SK-N-SH treated with all-trans-retinoic acid at 6 μM for 48 hours (cell line): ENCODE measurements around the gene TMEM59L.

ENCODE experiments used
- CSDC2 ChIP-seq: fragments of 250-450 bp; sonication (Bioruptor Pico); IDR thresholded peaks from 2 replicates; pipeline ENCODE4 v1.5.0; 2020; ENCODE audit warnings: mild to moderate bottlenecking, moderate library complexity
- ISL1 ChIP-seq: fragments of 250-450 bp; sonication (Bioruptor Pico); IDR thresholded peaks from 2 replicates; pipeline ENCODE4 v2.1.2; 2022; ENCODE audit warnings: mild to moderate bottlenecking, moderate library complexity
- OSR1 ChIP-seq: fragments of 250-450 bp; sonication (Bioruptor Pico); IDR thresholded peaks from 2 replicates; pipeline ENCODE4 v1.8.0; 2022; ENCODE audit warnings: moderate library complexity, mild to moderate bottlenecking, inconsistent platforms
- PPARA ChIP-seq: fragments of 250-450 bp; sonication (Bioruptor Pico); IDR thresholded peaks from 2 replicates; pipeline ENCODE4 v1.5.0; 2020; ENCODE audit warnings: mild to moderate bottlenecking, borderline replicate concordance
- RARB ChIP-seq: fragments of 250-450 bp; sonication (Bioruptor Pico); IDR thresholded peaks from 2 replicates; pipeline ENCODE4 v1.8.0; 2021; ENCODE audit warnings: mild to moderate bottlenecking, moderate library complexity
- SNAI2 ChIP-seq: fragments of 250-450 bp; sonication (Bioruptor Pico); IDR thresholded peaks from 2 replicates; pipeline ENCODE4 v1.5.0; 2020; ENCODE audit warnings: mild to moderate bottlenecking, moderate library complexity
- ZFP3 ChIP-seq: fragments of 250-450 bp; sonication (Bioruptor Pico); IDR thresholded peaks from 2 replicates; pipeline ENCODE4 v1.5.0; 2020; ENCODE audit warnings: mild to moderate bottlenecking, moderate library complexity
- ZFP30 ChIP-seq: fragments of 450-650 bp; formaldehyde crosslinking; IDR thresholded peaks from 2 replicates; pipeline ENCODE4 v1.5.0; 2022; ENCODE audit warnings: mild to moderate bottlenecking, moderate library complexity
- ZNF8 ChIP-seq: fragments of 450-650 bp; formaldehyde crosslinking; IDR thresholded peaks from 2 replicates; pipeline ENCODE4 v1.5.0; 2020; ENCODE audit warnings: mild to moderate bottlenecking, moderate library complexity
- TF ChIP-seq, protein P1 (sequence below): fragments of 250-450 bp; sonication (Bioruptor Pico); IDR thresholded peaks from 2 replicates; pipeline ENCODE4 v1.8.0; 2021; ENCODE audit warnings: low read depth, mild to moderate bottlenecking, moderate library complexity, borderline replicate concordance
- TF ChIP-seq, protein P2 (sequence below): fragments of 250-450 bp; sonication (Bioruptor Pico); IDR thresholded peaks from 2 replicates; pipeline ENCODE4 v1.5.1; 2020; ENCODE audit warnings: low read depth, mild to moderate bottlenecking, moderate library complexity
- TF ChIP-seq, protein P3 (sequence below): fragments of 250-450 bp; sonication (Bioruptor Pico); IDR thresholded peaks from 2 replicates; pipeline ENCODE4 v1.8.0; 2020; ENCODE audit warnings: mild to moderate bottlenecking, moderate library complexity, borderline replicate concordance
- TF ChIP-seq, protein P4 (sequence below): fragments of 250-450 bp; sonication (Bioruptor Pico); IDR thresholded peaks from 2 replicates; pipeline ENCODE4 v1.5.1; 2021; ENCODE audit warnings: mild to moderate bottlenecking, moderate library complexity
- TF ChIP-seq, protein P5 (sequence below): fragments of 250-450 bp; sonication (Bioruptor Pico); IDR thresholded peaks from 2 replicates; pipeline ENCODE4 v1.5.0; 2020; ENCODE audit warnings: mild to moderate bottlenecking, moderate library complexity

DNA sequence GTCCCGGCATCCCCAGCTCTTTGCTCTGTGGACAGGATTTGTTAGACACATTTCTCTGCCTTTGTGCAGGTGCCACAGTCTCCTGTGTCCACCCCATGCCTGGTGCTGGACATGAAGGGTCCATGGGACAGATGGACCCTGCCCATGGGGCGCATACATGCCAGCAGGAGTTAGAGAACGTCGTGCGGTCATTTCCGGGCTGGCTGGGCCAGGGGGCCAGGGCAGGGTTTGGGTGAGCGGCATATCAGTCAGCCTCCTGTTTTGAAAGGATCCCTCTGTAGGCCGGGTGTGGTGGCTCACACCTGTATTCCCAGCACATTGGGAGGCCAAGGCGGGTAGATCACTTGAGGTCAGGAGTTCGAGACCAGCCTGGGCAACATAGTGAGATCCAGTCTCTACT is 35.1 kb downstream of the TMEM59L start:
- TF ChIP-seq OSR1 (no peak), ZFP30 (CRISPR knock-in tag) (no peak), ZFP3 (CRISPR knock-in tag) (no peak), CSDC2 (no peak), SNAI2 (CRISPR knock-in tag) (no peak), RARB (no peak), PPARA (CRISPR knock-in tag) (no peak), ISL1 (no peak), ZNF8 (CRISPR knock-in tag) (no peak)
- TF ChIP-seq, protein P1, sequence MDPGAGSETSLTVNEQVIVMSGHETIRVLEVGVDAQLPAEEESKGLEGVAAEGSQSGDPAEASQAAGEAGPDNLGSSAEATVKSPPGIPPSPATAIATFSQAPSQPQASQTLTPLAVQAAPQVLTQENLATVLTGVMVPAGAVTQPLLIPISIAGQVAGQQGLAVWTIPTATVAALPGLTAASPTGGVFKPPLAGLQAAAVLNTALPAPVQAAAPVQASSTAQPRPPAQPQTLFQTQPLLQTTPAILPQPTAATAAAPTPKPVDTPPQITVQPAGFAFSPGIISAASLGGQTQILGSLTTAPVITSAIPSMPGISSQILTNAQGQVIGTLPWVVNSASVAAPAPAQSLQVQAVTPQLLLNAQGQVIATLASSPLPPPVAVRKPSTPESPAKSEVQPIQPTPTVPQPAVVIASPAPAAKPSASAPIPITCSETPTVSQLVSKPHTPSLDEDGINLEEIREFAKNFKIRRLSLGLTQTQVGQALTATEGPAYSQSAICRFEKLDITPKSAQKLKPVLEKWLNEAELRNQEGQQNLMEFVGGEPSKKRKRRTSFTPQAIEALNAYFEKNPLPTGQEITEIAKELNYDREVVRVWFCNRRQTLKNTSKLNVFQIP (CRISPR knock-in tag), result no peak
- TF ChIP-seq, protein P2, sequence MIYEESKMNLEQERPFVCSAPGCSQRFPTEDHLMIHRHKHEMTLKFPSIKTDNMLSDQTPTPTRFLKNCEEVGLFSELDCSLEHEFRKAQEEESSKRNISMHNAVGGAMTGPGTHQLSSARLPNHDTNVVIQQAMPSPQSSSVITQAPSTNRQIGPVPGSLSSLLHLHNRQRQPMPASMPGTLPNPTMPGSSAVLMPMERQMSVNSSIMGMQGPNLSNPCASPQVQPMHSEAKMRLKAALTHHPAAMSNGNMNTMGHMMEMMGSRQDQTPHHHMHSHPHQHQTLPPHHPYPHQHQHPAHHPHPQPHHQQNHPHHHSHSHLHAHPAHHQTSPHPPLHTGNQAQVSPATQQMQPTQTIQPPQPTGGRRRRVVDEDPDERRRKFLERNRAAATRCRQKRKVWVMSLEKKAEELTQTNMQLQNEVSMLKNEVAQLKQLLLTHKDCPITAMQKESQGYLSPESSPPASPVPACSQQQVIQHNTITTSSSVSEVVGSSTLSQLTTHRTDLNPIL (CRISPR knock-in tag), result no peak
- TF ChIP-seq, protein P3, sequence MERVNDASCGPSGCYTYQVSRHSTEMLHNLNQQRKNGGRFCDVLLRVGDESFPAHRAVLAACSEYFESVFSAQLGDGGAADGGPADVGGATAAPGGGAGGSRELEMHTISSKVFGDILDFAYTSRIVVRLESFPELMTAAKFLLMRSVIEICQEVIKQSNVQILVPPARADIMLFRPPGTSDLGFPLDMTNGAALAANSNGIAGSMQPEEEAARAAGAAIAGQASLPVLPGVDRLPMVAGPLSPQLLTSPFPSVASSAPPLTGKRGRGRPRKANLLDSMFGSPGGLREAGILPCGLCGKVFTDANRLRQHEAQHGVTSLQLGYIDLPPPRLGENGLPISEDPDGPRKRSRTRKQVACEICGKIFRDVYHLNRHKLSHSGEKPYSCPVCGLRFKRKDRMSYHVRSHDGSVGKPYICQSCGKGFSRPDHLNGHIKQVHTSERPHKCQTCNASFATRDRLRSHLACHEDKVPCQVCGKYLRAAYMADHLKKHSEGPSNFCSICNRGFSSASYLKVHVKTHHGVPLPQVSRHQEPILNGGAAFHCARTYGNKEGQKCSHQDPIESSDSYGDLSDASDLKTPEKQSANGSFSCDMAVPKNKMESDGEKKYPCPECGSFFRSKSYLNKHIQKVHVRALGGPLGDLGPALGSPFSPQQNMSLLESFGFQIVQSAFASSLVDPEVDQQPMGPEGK (CRISPR knock-in tag), result no peak
- TF ChIP-seq, protein P4, sequence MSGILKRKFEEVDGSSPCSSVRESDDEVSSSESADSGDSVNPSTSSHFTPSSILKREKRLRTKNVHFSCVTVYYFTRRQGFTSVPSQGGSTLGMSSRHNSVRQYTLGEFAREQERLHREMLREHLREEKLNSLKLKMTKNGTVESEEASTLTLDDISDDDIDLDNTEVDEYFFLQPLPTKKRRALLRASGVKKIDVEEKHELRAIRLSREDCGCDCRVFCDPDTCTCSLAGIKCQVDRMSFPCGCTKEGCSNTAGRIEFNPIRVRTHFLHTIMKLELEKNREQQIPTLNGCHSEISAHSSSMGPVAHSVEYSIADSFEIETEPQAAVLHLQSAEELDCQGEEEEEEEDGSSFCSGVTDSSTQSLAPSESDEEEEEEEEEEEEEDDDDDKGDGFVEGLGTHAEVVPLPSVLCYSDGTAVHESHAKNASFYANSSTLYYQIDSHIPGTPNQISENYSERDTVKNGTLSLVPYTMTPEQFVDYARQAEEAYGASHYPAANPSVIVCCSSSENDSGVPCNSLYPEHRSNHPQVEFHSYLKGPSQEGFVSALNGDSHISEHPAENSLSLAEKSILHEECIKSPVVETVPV, result no peak
- TF ChIP-seq, protein P5, sequence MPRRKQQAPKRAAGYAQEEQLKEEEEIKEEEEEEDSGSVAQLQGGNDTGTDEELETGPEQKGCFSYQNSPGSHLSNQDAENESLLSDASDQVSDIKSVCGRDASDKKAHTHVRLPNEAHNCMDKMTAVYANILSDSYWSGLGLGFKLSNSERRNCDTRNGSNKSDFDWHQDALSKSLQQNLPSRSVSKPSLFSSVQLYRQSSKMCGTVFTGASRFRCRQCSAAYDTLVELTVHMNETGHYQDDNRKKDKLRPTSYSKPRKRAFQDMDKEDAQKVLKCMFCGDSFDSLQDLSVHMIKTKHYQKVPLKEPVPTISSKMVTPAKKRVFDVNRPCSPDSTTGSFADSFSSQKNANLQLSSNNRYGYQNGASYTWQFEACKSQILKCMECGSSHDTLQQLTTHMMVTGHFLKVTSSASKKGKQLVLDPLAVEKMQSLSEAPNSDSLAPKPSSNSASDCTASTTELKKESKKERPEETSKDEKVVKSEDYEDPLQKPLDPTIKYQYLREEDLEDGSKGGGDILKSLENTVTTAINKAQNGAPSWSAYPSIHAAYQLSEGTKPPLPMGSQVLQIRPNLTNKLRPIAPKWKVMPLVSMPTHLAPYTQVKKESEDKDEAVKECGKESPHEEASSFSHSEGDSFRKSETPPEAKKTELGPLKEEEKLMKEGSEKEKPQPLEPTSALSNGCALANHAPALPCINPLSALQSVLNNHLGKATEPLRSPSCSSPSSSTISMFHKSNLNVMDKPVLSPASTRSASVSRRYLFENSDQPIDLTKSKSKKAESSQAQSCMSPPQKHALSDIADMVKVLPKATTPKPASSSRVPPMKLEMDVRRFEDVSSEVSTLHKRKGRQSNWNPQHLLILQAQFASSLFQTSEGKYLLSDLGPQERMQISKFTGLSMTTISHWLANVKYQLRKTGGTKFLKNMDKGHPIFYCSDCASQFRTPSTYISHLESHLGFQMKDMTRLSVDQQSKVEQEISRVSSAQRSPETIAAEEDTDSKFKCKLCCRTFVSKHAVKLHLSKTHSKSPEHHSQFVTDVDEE (CRISPR knock-in tag), result no peak
